SU-DHL-6 (cell line): ENCODE measurements around the gene DDN.

ENCODE experiments used
- CTCF ChIP-seq: fragments of 200-600 bp; sonication (generic); IDR thresholded peaks from one replicate; pipeline ENCODE4 v1.5.1; 2017; ENCODE audit warnings: antibody characterized with exemption, mild to moderate bottlenecking, low read length, moderate library complexity; ENCODE audit not compliant: insufficient read depth, poor library complexity, severe bottlenecking
- EZH2phosphoT487 ChIP-seq: fragments of 200-600 bp; sonication (generic), shearing (Covaris generic); conservative IDR thresholded peaks from 2 replicates; pipeline ENCODE4 v1.6.1; 2018; ENCODE audit warnings: mild to moderate bottlenecking, antibody characterized with exemption, low read length, moderate library complexity, mixed read lengths

DNA sequence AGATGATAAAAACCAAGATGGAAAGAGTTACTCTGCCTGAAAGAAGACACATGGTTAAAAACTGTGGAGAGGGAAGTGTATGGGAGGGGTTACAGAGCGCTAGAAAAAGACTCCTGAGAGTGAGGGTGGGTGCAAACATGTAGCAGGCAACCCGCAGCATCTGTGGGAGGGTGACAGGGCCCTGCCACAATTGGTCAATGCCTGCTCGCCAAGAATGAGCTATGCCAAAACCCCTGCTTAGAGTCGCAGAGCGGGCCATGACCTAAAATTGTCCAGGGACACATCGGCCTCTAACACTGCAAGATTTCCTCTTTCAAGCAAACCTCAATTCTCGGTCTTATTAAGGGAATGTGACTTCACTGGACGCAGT lies 18.7 kb upstream of the DDN start:
- TF ChIP-seq EZH2phosphoT487 (no peak), CTCF (no peak)
